Gastroesophageal sphincter (tissue), 3 donors: Measurements from ENCODE around the gene GHSR.

Source experiments
- CTCF ChIP-seq, 4 experiments: fragments of 200-600 bp in 2 of 4; fragments of 450-650 bp in 2 of 4; sonication (generic) in 1 of 4; IDR thresholded peaks; one replicate each; pipeline ENCODE4 v1.5.1; 2017 to 2019; ENCODE audit warnings: antibody characterized with exemption in 4 of 4, mild to moderate bottlenecking in 2 of 4, moderate library complexity in 2 of 4
- POLR2A ChIP-seq, 2 donors: fragments of 450-650 bp; IDR thresholded peaks; one replicate each; pipeline ENCODE4 v1.6.1; 2017; ENCODE audit warnings: antibody characterized with exemption in 2 of 2, mild to moderate bottlenecking in 2 of 2, moderate library complexity in 1 of 2
- POLR2AphosphoS5 ChIP-seq: sonication (generic); formaldehyde crosslinking; IDR thresholded peaks from one replicate; pipeline ENCODE4 v1.6.1; 2017; ENCODE audit warnings: antibody characterized with exemption

- TF ChIP-seq CTCF (IDR thresholded peaks at IDR 0.05) (no peak), POLR2A (IDR thresholded peaks at IDR 0.05) (no peak), POLR2AphosphoS5 (no peak)
Observed at GRCh38 chr3:172438186-172438585, 10.1 kb downstream of the GHSR start.
